ENCODE measurements around the gene PAIP1.
"Not testable (repeated sequence)": the region's sequence is repeated elsewhere in the genome, so short reads cannot be mapped to it uniquely, and the experiment has no call there.

PAIP1 gene, protein sequence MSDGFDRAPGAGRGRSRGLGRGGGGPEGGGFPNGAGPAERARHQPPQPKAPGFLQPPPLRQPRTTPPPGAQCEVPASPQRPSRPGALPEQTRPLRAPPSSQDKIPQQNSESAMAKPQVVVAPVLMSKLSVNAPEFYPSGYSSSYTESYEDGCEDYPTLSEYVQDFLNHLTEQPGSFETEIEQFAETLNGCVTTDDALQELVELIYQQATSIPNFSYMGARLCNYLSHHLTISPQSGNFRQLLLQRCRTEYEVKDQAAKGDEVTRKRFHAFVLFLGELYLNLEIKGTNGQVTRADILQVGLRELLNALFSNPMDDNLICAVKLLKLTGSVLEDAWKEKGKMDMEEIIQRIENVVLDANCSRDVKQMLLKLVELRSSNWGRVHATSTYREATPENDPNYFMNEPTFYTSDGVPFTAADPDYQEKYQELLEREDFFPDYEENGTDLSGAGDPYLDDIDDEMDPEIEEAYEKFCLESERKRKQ

DNA sequence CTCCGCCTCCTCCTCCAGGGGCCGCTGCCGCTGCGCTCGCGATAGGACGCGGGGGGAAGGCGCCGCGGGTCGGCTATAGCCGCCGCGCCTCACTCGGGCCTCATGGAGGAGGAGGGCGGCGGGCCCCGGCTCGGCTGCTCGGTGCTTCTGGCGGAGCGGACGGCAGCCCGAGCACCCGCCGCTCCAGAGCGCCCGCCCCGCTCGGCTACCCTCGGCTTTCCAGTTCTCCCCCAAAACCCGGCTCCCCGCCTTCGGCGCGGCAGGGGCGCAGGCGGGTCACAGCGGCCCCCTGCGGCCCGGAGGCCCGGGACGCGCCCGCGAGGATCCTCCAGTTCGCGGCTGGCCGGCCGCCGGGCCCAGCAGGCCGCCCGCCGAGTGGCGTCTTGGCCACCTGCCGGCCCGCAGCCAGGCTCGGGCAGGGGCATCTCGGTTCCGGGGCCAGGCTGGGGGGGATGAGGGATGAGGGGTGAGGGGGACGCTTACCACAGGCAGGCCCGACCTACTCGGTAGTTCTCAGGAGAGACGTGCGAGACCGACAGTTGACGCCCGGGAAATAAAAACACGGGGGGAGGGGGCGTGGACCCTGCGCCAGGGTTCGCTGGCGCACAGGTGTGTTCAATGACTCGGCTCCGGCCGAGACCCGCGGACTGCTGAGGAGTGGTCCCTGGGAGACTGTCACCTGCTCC, at the start of gene PAIP1:
TSS of gene PAIP1 (minus strand) at position 221 of the 686 bp plus-strand sequence. CDS start 231 bp downstream, outside the sequence.
- DNase-seq: peak; percentile 85

DNA sequence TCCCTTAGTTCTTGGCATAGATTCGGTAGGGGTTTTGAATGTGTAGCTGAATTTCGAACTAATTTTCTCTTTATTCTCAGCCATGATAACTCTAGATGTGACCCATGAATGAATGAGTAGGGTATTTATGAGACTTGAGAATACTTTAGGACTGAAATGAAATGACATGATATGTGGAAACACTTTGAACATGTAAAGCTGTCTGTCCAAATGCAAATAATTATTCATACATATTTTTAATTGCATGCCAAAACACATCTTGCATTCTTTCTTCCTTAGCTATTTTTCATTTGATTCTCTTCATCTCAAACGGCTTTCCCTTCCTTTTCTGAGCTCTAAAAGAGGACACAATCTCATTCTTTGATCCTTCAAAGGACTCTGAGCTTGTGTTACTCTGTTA, 49.5 kb upstream of the PAIP1 start:
- no peak for DNase-seq

DNA sequence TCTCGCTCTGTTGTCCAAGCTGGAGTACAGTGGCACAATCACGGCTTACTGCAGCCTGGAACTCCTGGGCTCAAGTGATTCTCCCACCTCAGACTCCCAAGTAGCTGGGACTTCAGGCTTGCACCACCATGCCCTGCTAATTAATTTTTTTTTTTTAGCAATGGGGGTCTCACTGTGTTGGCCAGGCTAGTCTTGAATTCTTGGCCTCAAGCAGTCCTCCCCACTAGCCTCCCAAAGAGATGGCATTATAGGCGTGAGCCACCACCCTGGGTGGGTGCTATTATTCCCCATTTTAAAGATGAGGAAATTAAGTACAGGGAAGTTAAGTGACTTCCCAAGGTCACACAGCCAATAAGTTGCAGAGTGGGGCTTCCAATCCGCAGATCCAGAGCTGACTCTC, 47.8 kb upstream of the PAIP1 start:
- no peak for DNase-seq

DNA sequence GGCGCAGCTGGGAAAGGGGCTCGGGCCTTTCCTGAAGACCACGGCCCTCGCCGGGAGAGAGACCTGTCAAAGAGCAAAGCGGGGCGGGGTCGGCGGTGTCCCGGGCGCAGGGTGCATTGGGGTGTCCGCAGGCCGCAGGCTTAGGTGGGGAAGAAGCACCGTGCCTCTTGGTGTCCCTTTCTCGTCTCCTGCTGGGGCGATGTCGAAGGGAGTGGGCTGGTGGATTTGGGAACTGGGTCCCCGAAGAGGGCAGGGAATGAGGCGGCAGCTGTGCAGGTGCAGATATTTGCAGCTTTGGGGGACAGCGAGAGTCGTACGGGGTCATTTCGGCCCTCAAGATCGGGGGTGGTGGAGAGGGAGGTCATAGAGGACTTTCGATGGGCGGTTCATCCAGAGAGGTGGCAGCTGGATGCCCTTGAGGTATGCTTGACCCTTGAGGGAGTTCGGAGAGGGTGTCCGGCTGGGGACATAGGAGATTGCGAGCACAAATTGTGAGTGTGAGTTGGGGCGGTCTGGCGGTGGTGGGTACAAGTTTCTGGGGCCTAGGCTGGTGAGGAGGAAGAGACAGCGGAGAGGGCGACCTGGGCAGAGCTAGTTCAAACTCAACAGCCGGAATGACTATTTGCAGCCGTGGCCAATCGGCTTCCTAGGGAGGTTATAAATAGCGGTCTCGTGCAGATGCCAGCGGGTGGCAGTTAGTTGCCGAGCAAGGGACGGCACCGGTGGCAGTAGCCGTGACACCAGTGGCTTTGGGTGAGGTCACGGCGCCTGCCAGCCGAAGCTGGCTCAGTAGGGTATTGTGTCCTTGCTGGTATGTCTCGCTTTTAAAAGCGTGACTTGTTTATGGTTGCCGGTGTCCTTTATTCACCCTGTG, 46.7 kb upstream of the PAIP1 start:
- peak; percentile 77 for DNase-seq

DNA sequence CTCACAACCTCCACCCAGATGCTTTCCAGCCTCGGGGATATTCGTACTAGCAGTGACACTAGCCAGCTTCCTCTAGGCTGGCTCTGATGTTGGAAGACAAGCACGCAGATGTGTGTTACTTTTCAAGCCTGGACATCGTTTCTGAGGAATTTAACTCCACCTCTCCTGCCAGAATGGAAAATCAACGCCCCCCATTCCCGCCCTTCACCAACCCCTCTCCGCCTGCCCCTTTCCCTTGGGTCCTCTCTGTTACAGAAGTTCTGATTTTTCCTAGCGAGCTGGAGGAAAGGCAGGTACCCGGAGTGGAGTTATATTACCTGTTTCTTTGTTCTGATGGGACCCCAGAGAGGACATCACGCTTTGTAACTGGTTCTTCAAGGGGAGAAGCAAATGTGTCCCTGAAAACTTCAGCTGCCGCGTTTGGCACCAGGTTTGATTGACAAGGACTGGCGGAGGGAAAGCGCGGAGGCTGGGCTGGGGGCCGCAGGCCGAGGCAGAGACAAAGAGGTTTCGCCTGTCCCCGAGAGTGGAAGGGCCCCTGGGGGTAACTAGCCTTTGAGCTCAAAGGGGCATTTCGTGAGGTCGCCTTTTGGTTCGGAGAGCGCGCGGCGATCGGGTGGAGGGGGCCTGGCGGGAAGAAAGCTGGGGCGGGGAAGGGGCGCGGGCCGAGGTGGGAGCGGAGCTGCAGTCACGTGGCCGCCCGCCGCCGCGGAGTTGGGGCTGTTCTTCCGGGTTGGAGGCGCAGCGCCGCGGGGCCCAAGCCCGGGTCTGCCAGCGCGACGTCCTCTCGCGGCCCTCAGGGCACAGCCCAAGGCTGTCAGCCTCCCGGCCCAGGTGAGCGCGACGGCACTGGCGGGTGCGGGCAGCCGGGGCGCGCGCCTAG, 45.8 kb upstream of the PAIP1 start, which contains the start of gene NNT:
TSS of gene NNT (plus strand) at position 720 of the 883 bp plus-strand sequence. CDS start 6,016 bp downstream, outside the sequence.
- DNase-seq: peak; percentile 80

DNA sequence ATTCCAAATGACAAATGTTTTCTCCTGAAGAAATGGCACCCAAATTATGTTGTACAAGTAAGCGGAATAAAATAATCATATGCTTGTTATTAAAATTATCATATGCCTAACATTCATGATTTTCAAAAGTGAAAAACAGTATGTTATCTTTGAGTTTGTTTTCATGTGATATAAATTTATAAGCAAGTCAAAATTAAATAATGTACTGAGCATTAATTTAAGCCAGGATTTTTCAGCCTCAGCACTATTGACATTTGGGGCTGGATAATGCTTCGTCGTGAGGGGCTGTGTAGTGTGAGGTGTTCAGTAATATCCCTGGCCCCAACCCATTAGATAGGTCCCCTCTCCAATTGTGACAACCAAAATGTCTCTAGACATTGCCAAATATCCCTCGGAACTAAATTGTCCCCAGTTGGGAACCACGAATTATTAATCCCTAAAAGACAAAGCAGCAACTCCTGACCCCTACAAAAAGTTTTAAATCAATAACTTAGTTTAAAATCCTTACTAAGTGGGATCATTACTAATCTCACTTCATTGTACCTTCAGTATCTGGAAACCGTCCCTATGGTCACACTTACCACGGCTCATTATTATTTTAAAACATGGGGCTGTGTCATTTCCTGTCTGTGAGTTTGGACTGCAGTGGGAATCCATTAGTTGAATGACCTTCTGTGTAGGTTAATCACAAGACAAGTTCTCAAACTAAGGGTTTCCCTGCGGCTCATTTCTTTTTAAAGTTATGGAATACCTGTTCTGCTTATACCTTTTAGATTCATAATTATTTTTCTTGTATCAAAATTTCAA, 44.8 kb upstream of the PAIP1 start:
- DNase-seq: no peak

DNA sequence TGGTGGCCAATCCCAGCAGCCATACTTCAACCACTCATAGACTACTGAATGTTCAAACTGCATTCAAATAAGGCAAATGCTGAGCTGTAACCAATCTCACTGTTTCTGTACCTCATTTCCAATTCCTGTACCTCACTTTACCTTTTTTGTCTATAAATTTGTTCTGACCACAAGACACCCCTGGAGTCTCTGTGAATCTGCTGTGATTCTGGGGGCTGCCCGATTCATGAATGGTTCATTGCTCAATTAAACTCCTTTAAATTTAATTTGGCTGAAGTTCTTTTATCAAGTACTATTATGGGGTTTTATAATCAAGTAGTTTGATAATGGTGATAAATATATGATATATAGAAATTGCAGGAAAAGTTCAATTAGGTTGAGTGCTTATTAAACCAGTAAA, 42.0 kb upstream of the PAIP1 start:
- DNase-seq: not testable (repeated sequence)

DNA sequence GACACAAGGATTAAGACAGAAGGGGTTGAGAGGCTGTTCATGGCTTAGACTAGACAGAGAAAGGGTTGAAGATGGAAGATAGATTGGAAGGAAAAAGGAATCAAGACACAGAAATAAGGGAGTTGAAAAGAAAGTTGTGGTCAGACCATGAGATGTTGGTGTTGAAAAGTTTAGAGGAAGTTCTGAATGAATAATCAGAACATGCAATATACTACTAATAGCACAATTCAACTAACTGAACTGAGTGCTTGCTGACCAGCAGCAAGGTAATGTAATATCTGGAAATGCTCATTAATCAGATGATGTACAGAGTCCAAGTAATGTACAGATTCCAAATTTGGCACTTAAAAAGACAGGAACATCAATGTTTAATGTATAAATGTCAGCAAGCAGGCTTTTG, 35.5 kb upstream of the PAIP1 start:
- DNase-seq: no peak

DNA sequence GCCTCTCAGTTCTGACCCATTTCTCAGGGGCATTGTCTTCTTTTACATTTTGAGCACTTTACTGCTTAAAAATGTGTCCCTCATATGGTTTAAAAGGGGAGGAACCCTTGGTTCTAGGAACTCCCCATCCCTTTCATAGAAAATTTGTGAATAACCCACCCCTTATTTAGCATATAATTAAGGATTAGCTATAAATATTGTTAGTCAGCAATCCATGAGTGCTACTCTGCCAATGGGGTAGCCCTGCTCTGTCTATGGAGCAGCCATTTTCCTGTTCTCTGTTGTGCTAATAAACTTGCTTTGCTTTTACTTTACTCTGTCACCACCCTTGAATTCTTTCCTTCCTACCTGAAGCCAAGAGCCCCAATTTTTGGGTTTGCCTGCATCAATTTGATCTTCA, 33.8 kb upstream of the PAIP1 start:
- no peak for DNase-seq

DNA sequence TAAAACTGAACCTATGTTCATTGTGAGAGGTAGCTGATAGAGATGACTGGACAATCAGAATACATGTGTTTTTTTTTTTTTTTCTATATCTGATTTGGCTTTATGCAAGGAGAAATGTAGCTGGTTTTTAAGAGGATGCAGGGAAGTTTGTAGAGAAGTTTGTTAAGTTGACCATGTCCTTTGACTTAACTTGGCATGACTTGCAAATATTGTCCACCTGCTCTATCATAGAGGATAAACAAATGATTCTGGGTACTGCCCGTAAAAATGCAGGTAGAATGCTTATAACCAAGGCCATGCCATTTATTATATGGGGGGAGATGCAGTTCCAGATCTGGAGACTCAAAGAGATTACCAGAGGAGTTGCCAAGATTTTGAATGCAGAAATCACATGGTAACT, 32.4 kb upstream of the PAIP1 start:
- DNase-seq: no peak

DNA sequence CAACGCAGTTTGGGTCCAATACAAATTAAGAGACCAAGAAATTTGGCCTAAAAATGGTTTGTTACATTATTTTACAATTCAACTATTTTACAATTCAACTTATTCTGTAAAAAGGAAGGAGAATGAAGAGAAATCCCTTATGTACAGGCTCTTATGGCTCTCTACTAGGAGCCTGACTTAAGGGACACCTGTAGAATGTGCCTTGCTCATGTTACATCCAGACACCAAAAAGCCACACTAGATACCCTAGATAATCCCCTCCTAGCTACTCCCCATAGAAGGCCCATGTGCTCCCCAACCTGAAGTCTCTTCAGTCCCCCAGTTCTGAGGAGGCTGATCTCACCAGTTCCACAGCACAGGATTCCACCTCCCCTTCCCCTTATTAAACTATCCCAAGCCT, 32.0 kb upstream of the PAIP1 start:
- no peak for DNase-seq

DNA sequence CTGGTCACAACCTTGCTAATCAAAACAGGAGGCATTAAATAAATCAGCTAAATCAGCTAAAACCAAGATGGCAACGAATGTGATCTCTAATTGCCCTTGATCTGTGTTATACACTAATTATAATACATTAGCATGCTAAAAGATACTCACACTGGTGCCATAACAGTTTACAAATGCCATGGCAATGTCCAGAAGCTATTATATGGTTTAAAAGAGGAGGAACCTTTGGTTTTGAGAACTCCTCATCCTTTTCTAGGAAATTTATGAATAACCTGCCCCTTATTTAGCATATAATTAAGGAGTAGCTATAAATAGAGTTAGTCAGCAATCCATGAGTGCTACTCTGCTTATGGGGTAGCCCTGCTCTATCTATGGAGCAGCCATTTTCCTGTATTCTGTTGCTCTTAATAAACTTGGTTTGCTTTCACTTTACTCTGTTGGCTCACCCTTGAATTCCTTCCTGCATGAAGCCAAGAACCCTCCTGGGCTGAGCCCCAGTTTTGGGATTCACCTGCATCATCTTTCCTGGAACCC, 27.4 kb upstream of the PAIP1 start:
- no peak for DNase-seq

DNA sequence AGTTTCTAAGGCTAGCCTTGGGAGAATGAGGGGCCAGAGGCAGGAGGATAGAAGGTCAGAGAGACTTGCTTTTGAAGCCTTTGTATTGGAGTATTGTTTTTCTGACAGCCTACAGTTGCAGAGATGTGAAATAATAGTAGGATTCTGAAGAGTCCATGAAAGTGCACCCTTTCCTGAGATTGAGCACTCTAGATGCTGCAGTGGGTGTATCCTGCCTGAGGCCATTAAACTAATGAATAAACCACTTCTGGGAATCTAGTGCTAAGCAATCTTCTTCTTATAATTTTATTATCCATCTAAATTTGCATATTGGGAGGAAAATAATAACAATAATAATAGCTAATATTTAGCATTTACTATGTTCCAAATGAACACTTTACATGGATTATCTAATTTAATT, 26.8 kb upstream of the PAIP1 start:
- no peak for DNase-seq

DNA sequence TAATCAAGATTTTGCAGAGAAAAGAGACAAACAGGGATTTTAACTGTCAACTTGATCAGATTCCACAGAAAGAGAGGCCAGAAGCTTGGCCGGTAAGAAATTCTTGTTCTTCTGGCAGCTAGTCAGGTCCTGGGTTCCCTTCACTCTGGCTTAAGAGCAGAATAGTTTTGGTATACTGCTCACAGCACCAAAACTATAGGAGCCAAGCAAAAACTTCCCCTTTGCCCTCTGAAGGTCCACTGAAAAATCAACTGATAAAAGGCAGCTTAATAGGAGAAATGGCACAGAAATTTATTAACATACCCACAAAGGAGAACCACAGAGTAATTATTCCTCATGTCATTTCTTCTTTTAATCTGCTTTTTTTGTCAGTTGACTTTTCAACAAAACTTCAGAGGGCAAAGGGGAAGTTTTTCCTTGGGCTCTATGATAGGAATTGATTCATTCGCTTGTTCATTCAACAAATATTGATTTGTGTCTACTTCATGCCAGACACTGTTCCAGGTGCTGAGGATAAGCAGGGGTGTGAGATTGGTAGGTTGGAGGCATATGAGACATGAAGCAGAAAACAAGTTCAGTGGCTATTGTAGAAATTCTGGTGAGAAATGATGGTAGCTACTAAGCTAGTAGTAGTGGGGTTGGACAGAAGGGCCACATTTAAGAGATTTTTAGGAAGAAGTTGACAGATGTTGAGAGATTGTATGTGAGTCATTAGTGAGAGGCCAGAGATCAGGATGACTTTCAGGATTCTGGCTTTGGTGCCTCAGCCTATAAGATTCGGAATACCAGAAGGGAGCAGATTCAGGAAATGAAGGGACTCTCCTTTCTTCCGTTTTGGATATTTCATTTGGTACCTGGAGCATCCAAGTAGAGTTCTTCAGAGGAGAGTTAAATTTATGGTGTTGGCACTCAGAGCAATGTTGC, 25.5 kb upstream of the PAIP1 start:
- no peak for DNase-seq

DNA sequence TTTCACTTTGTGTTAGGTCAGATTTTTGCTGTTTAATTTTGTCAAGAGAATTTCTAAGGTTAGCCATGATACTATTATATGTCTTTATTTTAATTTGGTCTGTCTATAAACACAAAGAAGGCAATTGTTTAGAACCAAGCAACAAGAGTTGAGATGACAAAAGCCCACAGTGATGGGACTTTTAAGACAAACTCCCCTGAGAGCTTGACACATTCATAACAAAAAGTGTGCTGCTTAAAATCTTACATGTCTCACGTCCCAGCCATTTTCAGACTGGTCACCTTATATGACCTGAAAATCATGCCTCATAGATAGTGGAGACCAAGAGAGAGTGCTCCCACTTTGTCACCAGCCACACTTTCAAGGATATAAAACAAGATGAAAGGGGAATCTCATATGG, 24.5 kb upstream of the PAIP1 start:
- no peak for DNase-seq

DNA sequence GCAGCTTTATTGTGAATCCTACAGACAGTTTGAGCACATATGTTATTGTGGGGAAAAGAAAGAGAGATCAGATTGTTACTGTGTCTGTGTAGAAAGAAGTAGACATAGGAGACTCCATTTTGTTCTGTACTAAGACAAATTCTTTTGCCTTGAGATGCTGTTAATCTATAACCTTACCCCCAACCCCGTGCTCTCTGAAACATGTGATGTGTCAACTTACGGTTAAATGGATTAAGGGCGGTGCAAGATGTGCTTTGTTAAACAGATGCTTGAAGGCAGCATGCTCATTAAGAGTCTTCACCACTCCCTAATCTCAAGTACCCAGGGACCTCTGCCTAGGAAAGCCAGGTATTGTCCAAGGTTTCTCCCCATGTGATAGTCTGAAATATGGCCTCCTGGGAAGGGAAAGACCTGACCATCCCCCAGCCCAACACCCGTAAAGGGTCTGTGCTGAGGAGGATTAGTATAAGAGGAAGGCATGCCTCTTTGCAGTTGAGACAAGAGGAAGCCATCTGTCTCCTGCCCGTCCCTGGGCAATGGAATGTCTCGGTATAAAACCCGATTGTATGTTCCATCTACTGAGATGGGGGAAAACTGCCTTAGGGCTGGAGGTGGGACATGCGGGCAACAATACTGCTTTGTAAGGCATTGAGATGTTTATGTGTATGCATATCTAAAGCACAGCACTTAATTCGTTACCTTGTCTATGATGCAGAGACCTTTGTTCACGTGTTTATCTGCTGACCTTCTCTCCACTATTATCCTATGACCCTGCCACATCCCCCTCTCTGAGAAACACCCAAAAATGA, 23.7 kb upstream of the PAIP1 start:
- not testable (repeated sequence) for DNase-seq

DNA sequence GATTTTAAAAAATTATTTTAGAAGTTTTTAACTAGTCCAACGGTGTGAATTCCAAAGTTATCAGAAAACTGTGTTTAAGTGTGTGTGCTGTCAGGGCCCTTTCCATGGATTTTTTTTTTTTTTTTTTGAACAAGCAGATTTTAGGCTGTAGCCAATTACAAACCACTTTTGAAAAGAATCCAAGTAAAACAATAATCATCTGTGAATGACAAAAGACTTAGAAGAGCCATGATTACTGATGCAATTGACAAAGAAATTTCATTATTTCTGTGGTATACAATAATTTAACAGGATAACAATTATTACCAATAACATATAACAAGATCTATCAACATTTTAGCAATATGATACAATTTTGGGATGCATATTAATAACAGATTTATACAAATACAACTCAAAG, 16.2 kb upstream of the PAIP1 start:
- DNase-seq: no peak

DNA sequence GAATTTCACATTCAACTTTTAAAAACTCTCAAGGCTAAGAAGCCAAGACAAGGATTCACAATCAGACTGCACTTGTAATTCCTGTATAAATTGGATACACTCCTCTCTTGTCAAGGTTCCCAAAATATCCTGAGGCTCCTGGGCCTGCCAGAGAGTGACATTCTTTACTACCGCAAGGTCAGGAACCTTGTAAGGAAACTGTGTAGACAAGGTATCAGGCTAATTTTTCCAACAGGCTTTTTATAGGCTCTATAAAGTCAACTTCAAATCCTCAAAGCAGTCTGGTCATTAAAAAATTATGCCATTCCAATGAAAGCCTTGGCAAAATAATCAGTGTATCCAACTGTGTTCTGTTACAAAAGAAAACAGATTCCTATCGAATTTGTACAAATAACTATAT, 15.5 kb upstream of the PAIP1 start:
- DNase-seq: no peak

DNA sequence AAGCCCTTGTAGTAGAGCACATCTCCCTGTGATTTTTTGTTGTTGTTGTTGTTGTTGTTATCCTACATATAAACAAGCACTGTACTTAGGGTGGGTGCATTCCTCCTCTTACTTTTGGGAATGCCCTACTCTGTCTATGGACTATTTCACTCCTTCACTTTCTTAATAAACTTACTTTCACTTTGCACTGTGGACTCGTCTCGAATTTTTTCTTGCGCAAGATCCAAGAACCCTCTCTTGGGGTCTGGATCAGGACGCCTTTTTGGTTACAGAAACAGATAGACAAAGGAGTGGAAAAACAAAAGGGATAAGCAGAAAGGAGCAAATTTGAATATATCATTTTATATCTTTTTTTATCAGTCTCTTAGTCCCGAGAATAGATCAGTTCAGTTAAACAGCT, 14.4 kb upstream of the PAIP1 start:
- no peak for DNase-seq

Measured in activated naive CD4-positive, alpha-beta T cell treated with Interleukin-2 at 50 U/mL for 16 hours (primary cell).